ENCODE data around the gene NFATC3. TPM values are rescaled to one million over a fixed set of nuclear protein-coding genes. Genes with fewer than 3 reads are reported as not detected.

Gene NFATC3
- 10 to 100 TPM; 25.9 to 28.9 TPM for total RNA-seq
- long read RNA-seq, full-length matches to known transcripts = 2 of 7 reads
- long read RNA-seq, partial matches to known transcripts = 2 of 7 reads
- long read RNA-seq, other reads (novel, unspliced or antisense) = 3 of 7 reads

GRCh38 chr16:68085259-68086071 lies at the start of gene NFATC3:
Gene NFATC3 (plus strand): TSS chr16:68085370. CDS start chr16:68085682, 312 bp downstream.
- intact Hi-C loops (cut with DNase I) = no loop called here
- DNase-seq (peak; percentile 100), ATAC-seq (peak; percentile 92 to 94)

GRCh38 chr16:68037841-68038597 lies 47.2 kb upstream of the NFATC3 start:
- ATAC-seq = no peak
- intact Hi-C loops (cut with DNase I) = no loop called here
- no peak for DNase-seq

- intact Hi-C loops (cut with DNase I) = loop anchor here (2.0 to 10.0 kb wide), 4 partner anchors 48 to 226 kb away; partner anchors contain the start of gene NRN1L (in 1 of the 2)
- DNase-seq (peak; percentile 86), ATAC-seq (peak; percentile 95 to 96)
Measured at GRCh38 chr16:68040506-68041288, 44.5 kb upstream of the NFATC3 start.

GRCh38 chr16:68041783-68042182 lies 43.4 kb upstream of the NFATC3 start:
- no peak for DNase-seq
- no peak for ATAC-seq
- intact Hi-C loops (cut with DNase I) = loop anchor here (2.0 to 10.0 kb wide), 4 partner anchors 49 to 227 kb away; partner anchors contain the start of gene NRN1L (in 1 of the 2)

- DNase-seq (no peak), ATAC-seq (no peak)
- intact Hi-C loops (cut with DNase I) = loop anchor here in 1 of 2 donors (10.0 kb wide), 1 partner anchor 231 kb away; no protein-coding TSS in a partner anchor
Measured at GRCh38 chr16:68046106-68046505, 39.1 kb upstream of the NFATC3 start.

GRCh38 chr16:68047987-68048386 lies 37.2 kb upstream of the NFATC3 start:
- no peak for ATAC-seq
- intact Hi-C loops (cut with DNase I) = loop anchor here in 1 of 2 donors (10.0 kb wide), 1 partner anchor 233 kb away; no protein-coding TSS in a partner anchor
- DNase-seq = no peak

GRCh38 chr16:68049449-68049848 lies 35.7 kb upstream of the NFATC3 start:
- DNase-seq = no peak
- no peak for ATAC-seq
- intact Hi-C loops (cut with DNase I) = loop anchor here in 1 of 2 donors (10.0 kb wide), 1 partner anchor 235 kb away; no protein-coding TSS in a partner anchor

- ATAC-seq (no peak), DNase-seq (no peak)
- intact Hi-C loops (cut with DNase I) = no loop called here
Measured at GRCh38 chr16:68055395-68055794, 29.8 kb upstream of the NFATC3 start.

- intact Hi-C loops (cut with DNase I) = no loop called here
- ATAC-seq = no peak
- no peak for DNase-seq
Measured at GRCh38 chr16:68059804-68060203, 25.4 kb upstream of the NFATC3 start.

- DNase-seq (no peak), ATAC-seq (no peak)
- intact Hi-C loops (cut with DNase I) = no loop called here
Measured at GRCh38 chr16:68061396-68061795, 23.8 kb upstream of the NFATC3 start.

GRCh38 chr16:68062910-68063393 lies 22.2 kb upstream of the NFATC3 start:
- no peak for ATAC-seq
- intact Hi-C loops (cut with DNase I) = no loop called here
- DNase-seq = no peak

GRCh38 chr16:68064791-68065365 lies 20.3 kb upstream of the NFATC3 start:
- intact Hi-C loops (cut with DNase I) = no loop called here
- DNase-seq (peak; percentile 74), ATAC-seq (peak; percentile 81 to 87)

GRCh38 chr16:68065716-68066305 lies 19.4 kb upstream of the NFATC3 start:
- intact Hi-C loops (cut with DNase I) = no loop called here
- ATAC-seq (peak; percentile 46 to 72), DNase-seq (no peak)

- intact Hi-C loops (cut with DNase I) = no loop called here
- DNase-seq (no peak), ATAC-seq (no peak)
Measured at GRCh38 chr16:68066763-68067162, 18.4 kb upstream of the NFATC3 start.

GRCh38 chr16:68068926-68069325 lies 16.2 kb upstream of the NFATC3 start:
- intact Hi-C loops (cut with DNase I) = no loop called here
- ATAC-seq (no peak), DNase-seq (no peak)

- intact Hi-C loops (cut with DNase I) = no loop called here
- DNase-seq = no peak
- peak; percentile 9 to 45 for ATAC-seq
Measured at GRCh38 chr16:68069511-68070248, 15.5 kb upstream of the NFATC3 start.

GRCh38 chr16:68070249-68070730 lies 14.9 kb upstream of the NFATC3 start:
- no peak for DNase-seq
- no peak for ATAC-seq
- intact Hi-C loops (cut with DNase I) = no loop called here

All from left cardiac atrium (tissue), 4 donors.